ENCODE results near the gene STARD3.

The STARD3 gene

GRCh38 chr17:39617100-39617445 is 19.9 kb upstream of the STARD3 start:
- Histone ChIP-seq H3K4me1 (ENCODE audit: insufficient read depth, low read length) (no peaks in the 10 kb centered on the region), H3K9me3 (ENCODE audit: insufficient read depth, low read depth, low read length) (no peaks in the 10 kb centered on the region), H3K4me3 (ENCODE audit: low read length) (peak overlapping the region; percentile 39; the same call in 1 of the 2 replicates), H3K27me3 (ENCODE audit: insufficient read depth, low read length) (peaks cover 93% of the 10 kb centered on the region), H3K36me3 (ENCODE audit: insufficient read depth, low read depth, low read length) (no peaks in the 10 kb centered on the region), H3K9ac (ENCODE audit: low read depth, low read length) (no peak overlapping the region), H3K27ac (ENCODE audit: low read length) (no peak overlapping the region)

- H3K27ac ChIP-seq (ENCODE audit: low read length), result no peak overlapping the region
- H3K9ac ChIP-seq (ENCODE audit: low read depth, low read length), result no peak overlapping the region
- H3K27me3 ChIP-seq (ENCODE audit: insufficient read depth, low read length), result peaks cover 92% of the 10 kb centered on the region
These were observed 19.3 kb upstream of the STARD3 start for GRCh38 chr17:39617446-39618245.

GRCh38 chr17:39618246-39618913 is 18.6 kb upstream of the STARD3 start:
- Histone ChIP-seq H3K4me1 (ENCODE audit: insufficient read depth, low read length) (no peaks in the 10 kb centered on the region), H3K9ac (ENCODE audit: low read depth, low read length) (peak overlapping the region; percentile 16; the same call in 1 of the 2 replicates), H3K4me3 (ENCODE audit: low read length) (peak overlapping the region; percentile 81), H3K27ac (ENCODE audit: low read length) (no peak overlapping the region), H3K27me3 (ENCODE audit: insufficient read depth, low read length) (peaks cover 90% of the 10 kb centered on the region), H3K9me3 (ENCODE audit: insufficient read depth, low read depth, low read length) (no peaks in the 10 kb centered on the region), H3K36me3 (ENCODE audit: insufficient read depth, low read depth, low read length) (no peaks in the 10 kb centered on the region)

More at GRCh38 chr17:39617446-39618245, 19.3 kb upstream of the STARD3 start:
- Histone ChIP-seq H3K9me3 (ENCODE audit: insufficient read depth, low read depth, low read length) (no peaks in the 10 kb centered on the region), H3K4me1 (ENCODE audit: insufficient read depth, low read length) (no peaks in the 10 kb centered on the region), H3K36me3 (ENCODE audit: insufficient read depth, low read depth, low read length) (no peaks in the 10 kb centered on the region), H3K4me3 (ENCODE audit: low read length) (peak overlapping the region; percentile 81; the same call in 1 of the 2 replicates)

- peaks cover 90% of the 10 kb centered on the region for H3K27me3 ChIP-seq (ENCODE audit: insufficient read depth, low read length)
- H3K27ac ChIP-seq (ENCODE audit: low read length), result no peak overlapping the region
- 0 out of 2 replicates have a peak, but pooled peaks cover 2% of the 10 kb centered on the region for H3K4me1 ChIP-seq (ENCODE audit: insufficient read depth, low read length)
- no peaks in the 10 kb centered on the region for H3K9me3 ChIP-seq (ENCODE audit: insufficient read depth, low read depth, low read length)
- no peak overlapping the region for H3K9ac ChIP-seq (ENCODE audit: low read depth, low read length)
- no peaks in the 10 kb centered on the region for H3K36me3 ChIP-seq (ENCODE audit: insufficient read depth, low read depth, low read length)
- H3K4me3 ChIP-seq (ENCODE audit: low read length), result peak overlapping the region; percentile 81; the same call in 1 of the 2 replicates
These were observed 17.8 kb upstream of the STARD3 start for GRCh38 chr17:39618956-39619785.

GRCh38 chr17:39619786-39620101 is 17.2 kb upstream of the STARD3 start:
- Histone ChIP-seq H3K27ac (ENCODE audit: low read length) (no peak overlapping the region), H3K9me3 (ENCODE audit: insufficient read depth, low read depth, low read length) (no peaks in the 10 kb centered on the region), H3K4me1 (ENCODE audit: insufficient read depth, low read length) (0 out of 2 replicates have a peak, but pooled peaks cover 2% of the 10 kb centered on the region), H3K27me3 (ENCODE audit: insufficient read depth, low read length) (peaks cover 90% of the 10 kb centered on the region), H3K4me3 (ENCODE audit: low read length) (no peak overlapping the region), H3K36me3 (ENCODE audit: insufficient read depth, low read depth, low read length) (no peaks in the 10 kb centered on the region), H3K9ac (ENCODE audit: low read depth, low read length) (no peak overlapping the region)

GRCh38 chr17:39621523-39622379 is 15.2 kb upstream of the STARD3 start:
- Histone ChIP-seq H3K4me3 (ENCODE audit: low read length) (no peak overlapping the region), H3K36me3 (ENCODE audit: insufficient read depth, low read depth, low read length) (no peaks in the 10 kb centered on the region), H3K4me1 (ENCODE audit: insufficient read depth, low read length) (peaks cover 7% of the 10 kb centered on the region; the same call in 1 of the 2 replicates), H3K9me3 (ENCODE audit: insufficient read depth, low read depth, low read length) (no peaks in the 10 kb centered on the region), H3K27me3 (ENCODE audit: insufficient read depth, low read length) (peaks cover 90% of the 10 kb centered on the region), H3K27ac (ENCODE audit: low read length) (no peak overlapping the region), H3K9ac (ENCODE audit: low read depth, low read length) (no peak overlapping the region)

- H3K4me3 ChIP-seq (ENCODE audit: low read length), result no peak overlapping the region
- peaks cover 90% of the 10 kb centered on the region for H3K27me3 ChIP-seq (ENCODE audit: insufficient read depth, low read length)
- H3K9ac ChIP-seq (ENCODE audit: low read depth, low read length), result no peak overlapping the region
- no peak overlapping the region for H3K27ac ChIP-seq (ENCODE audit: low read length)
- H3K9me3 ChIP-seq (ENCODE audit: insufficient read depth, low read depth, low read length), result no peaks in the 10 kb centered on the region
- no peaks in the 10 kb centered on the region for H3K36me3 ChIP-seq (ENCODE audit: insufficient read depth, low read depth, low read length)
- H3K4me1 ChIP-seq (ENCODE audit: insufficient read depth, low read length), result peaks cover 7% of the 10 kb centered on the region; the same call in 1 of the 2 replicates
These were observed 14.5 kb upstream of the STARD3 start for GRCh38 chr17:39622380-39623006.

- no peak overlapping the region for H3K9ac ChIP-seq (ENCODE audit: low read depth, low read length)
- H3K36me3 ChIP-seq (ENCODE audit: insufficient read depth, low read depth, low read length), result no peaks in the 10 kb centered on the region
- peaks cover 92% of the 10 kb centered on the region for H3K27me3 ChIP-seq (ENCODE audit: insufficient read depth, low read length)
These were observed 13.5 kb upstream of the STARD3 start for GRCh38 chr17:39623356-39623950.

GRCh38 chr17:39624313-39624712 is 12.6 kb upstream of the STARD3 start:
- no peaks in the 10 kb centered on the region for H3K36me3 ChIP-seq (ENCODE audit: insufficient read depth, low read depth, low read length)
- no peak overlapping the region for H3K9ac ChIP-seq (ENCODE audit: low read depth, low read length)
- peaks cover 92% of the 10 kb centered on the region for H3K27me3 ChIP-seq (ENCODE audit: insufficient read depth, low read length)
- H3K9me3 ChIP-seq (ENCODE audit: insufficient read depth, low read depth, low read length), result no peaks in the 10 kb centered on the region
- peaks cover 21% of the 10 kb centered on the region; the same call in 1 of the 2 replicates for H3K4me1 ChIP-seq (ENCODE audit: insufficient read depth, low read length)
- H3K27ac ChIP-seq (ENCODE audit: low read length), result no peak overlapping the region
- H3K4me3 ChIP-seq (ENCODE audit: low read length), result no peak overlapping the region

More at GRCh38 chr17:39623356-39623950, 13.5 kb upstream of the STARD3 start:
- Histone ChIP-seq H3K27ac (ENCODE audit: low read length) (no peak overlapping the region), H3K9me3 (ENCODE audit: insufficient read depth, low read depth, low read length) (no peaks in the 10 kb centered on the region), H3K4me1 (ENCODE audit: insufficient read depth, low read length) (peaks cover 13% of the 10 kb centered on the region; the same call in 1 of the 2 replicates), H3K4me3 (ENCODE audit: low read length) (no peak overlapping the region)

- H3K4me1 ChIP-seq (ENCODE audit: insufficient read depth, low read length), result peaks cover 26% of the 10 kb centered on the region; the same call in 1 of the 2 replicates
- H3K27ac ChIP-seq (ENCODE audit: low read length), result no peak overlapping the region
- no peak overlapping the region for H3K4me3 ChIP-seq (ENCODE audit: low read length)
- H3K36me3 ChIP-seq (ENCODE audit: insufficient read depth, low read depth, low read length), result no peaks in the 10 kb centered on the region
- no peak overlapping the region for H3K9ac ChIP-seq (ENCODE audit: low read depth, low read length)
- H3K27me3 ChIP-seq (ENCODE audit: insufficient read depth, low read length), result peaks cover 87% of the 10 kb centered on the region
- no peaks in the 10 kb centered on the region for H3K9me3 ChIP-seq (ENCODE audit: insufficient read depth, low read depth, low read length)
These were observed 11.7 kb upstream of the STARD3 start for GRCh38 chr17:39625198-39625785.
